Peyer's patch (tissue), 4 donors: ENCODE results near the gene C18orf54.

ENCODE experiments used
- POLR2A ChIP-seq, 2 donors: fragments of 450-650 bp; IDR thresholded peaks; one replicate each; pipeline ENCODE4 v1.5.1; 2017; ENCODE audit warnings: antibody characterized with exemption in 2 of 2, mild to moderate bottlenecking in 2 of 2, moderate library complexity in 2 of 2
- TF ChIP-seq, protein P1 (sequence below), 6 experiments: fragments of 450-650 bp in 4 of 6; fragments of 200-600 bp in 2 of 6; sonication (generic) in 1 of 6; IDR thresholded peaks; one replicate each; pipeline ENCODE4 v1.5.1; 2017 to 2019; ENCODE audit warnings: antibody characterized with exemption in 6 of 6, mild to moderate bottlenecking in 3 of 6, moderate library complexity in 1 of 6

DNA sequence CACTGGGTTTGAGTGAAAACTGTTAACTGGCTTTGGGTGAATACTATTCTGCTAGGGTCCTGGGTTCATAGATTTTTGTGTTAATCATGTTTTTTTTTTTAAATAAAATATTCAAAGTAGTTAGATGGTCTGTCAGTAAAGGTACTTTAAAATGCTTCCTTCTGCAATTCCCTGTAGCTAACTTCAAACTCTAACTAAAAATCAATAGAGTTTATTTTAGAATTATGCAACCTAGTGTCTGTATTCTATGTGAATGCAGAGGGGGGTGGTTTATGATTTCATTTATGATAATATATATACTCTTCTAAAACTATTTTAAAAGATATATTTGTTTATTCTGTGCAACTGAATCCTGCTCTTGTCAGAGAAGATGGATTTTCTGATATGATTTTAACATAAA lies 27.9 kb upstream of the C18orf54 start:
- no peak for TF ChIP-seq POLR2A (IDR thresholded peaks at IDR 0.05)
- TF ChIP-seq, protein P1, sequence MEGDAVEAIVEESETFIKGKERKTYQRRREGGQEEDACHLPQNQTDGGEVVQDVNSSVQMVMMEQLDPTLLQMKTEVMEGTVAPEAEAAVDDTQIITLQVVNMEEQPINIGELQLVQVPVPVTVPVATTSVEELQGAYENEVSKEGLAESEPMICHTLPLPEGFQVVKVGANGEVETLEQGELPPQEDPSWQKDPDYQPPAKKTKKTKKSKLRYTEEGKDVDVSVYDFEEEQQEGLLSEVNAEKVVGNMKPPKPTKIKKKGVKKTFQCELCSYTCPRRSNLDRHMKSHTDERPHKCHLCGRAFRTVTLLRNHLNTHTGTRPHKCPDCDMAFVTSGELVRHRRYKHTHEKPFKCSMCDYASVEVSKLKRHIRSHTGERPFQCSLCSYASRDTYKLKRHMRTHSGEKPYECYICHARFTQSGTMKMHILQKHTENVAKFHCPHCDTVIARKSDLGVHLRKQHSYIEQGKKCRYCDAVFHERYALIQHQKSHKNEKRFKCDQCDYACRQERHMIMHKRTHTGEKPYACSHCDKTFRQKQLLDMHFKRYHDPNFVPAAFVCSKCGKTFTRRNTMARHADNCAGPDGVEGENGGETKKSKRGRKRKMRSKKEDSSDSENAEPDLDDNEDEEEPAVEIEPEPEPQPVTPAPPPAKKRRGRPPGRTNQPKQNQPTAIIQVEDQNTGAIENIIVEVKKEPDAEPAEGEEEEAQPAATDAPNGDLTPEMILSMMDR (IDR thresholded peaks at IDR 0.05) = no peak
